NCI-H1092 treated with DMSO at 0.1 percent for 48 hours (cell line): Measurements from ENCODE around the gene GPANK1.

Experiments
- DNase-seq: peaks from one replicate; lab custom pipeline; 2025; lab: John Stamatoyannopoulos, UW

GPANK1 gene

DNA sequence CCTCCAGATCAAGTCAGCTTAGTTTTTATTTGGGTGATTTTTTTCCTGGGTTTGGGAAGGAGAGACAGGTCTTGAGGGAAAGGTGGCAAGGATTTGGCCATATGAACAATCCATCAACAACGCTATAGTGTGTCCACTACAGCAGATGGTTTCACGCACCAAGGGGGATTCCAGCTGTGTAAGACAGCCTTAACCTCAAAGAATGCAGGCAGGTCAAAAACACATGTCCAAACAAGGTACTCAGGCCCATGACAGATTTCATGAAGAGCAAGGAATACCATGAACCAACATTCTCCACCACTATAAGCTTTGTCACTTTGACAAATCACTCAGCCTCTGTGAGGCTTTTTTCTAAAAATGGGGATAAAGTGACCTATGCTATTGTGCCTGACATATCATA lies 47.8 kb downstream of the GPANK1 start:
- DNase-seq = no peak

DNA sequence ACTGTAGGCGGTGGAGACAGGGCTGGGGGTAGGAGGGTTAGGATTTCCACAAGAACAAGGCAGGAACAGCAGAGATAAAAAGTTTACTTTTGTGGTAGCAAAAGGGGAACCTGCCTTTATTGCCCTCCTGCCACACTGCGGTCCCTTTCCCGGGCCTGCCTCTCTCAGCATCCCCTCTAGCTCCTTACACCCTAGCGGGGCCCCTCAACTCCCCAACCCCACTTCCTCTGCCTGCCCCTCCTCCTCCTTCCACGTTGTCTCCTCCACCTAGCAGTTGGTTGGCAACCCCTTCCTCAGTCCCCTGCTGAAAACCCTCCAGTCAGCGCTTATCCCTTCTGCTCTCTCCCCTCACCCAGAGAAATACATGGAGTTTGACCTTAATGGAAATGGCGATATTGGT lies 49.0 kb downstream of the GPANK1 start:
- DNase-seq = no peak

DNA sequence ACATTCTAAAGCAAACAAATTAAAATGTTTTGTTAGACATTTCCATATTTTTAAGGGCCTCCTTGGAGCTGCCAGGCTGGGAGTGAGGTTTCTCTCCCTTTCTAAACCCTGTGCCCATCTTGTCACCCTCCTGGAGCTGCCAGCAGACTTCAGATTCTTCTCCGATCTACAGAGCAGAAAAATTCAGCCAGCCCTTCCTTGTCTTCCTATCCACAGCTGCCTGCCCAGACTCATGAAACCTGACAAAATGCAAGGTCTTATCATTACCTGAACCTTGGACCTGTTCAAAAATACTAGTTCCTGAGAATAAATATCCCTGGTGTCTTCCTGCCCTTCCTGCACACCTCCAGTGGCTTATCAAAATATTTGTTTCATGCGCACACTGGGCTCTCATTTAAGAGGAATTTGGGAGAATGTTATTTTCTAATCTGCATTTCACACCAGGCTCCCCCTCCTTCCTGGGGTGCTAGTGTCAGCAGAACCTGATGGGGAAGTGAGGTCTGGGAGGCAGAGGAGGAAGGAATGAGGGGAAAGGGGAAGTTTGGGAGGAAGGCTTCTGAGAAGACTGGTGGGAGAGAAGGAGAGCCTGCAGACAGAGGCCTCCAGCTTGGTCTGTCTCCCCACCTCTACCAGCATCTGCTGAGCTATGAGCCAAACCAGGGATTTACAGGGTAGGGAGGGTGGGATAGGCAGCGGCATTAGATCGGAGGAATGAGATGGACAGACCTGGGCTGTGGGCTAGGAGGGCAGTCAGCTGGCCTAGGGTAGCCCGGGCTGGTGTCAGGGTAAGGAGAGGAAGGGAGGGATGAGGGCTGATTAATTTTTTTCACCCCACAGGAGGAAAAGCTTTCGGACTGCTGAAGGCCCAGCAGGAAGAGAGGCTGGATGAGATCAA lies 49.9 kb downstream of the GPANK1 start, which contains the start of gene AIF1:
AIF1 (plus strand) TSS at position 551 of the 895 bp plus-strand sequence; CDS start at position 647, 96 bp downstream.
- no peak for DNase-seq

DNA sequence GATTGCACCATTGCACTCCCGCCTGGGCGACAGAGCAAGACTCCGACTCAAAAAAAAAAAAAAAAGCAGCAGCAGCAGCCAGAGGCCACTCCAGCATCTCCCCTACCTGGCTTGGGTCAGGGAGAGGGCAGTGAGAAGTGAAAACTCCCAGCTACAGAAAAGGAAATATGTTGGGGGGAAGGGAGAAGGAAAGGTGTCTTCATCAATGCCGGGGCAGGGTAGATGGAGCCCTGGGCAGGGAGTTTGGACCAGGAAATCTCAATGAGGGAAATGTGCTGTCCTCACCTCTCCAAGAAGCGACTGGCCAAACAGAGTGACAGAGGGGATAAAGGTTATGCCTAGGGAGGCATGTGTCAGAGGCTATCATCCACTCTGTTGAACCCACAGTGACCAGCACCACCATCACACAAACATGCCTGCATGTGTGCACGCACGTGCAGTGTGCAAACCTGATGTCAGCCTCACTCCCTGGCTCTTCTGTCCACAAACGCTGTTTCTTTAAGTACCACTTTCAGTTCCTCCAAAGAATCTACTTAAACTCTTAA lies 50.6 kb downstream of the GPANK1 start:
- DNase-seq = no peak
